GM21447 (cell line): Measurements from ENCODE around the gene ETHE1.

Experiments
- ATAC-seq: cut with Tn5 transposase; IDR thresholded peaks from one replicate; pipeline ENCODE4 v1.9.1; 2021; ENCODE audit not compliant: unreplicated experiment

Gene ETHE1

GRCh38 chr19:43498233-43498842 is 28.7 kb downstream of the ETHE1 start:
- no peak for ATAC-seq

- no peak for ATAC-seq
Measured at GRCh38 chr19:43496960-43497359, 30.0 kb downstream of the ETHE1 start.

GRCh38 chr19:43495082-43495481 is 31.9 kb downstream of the ETHE1 start:
- ATAC-seq = no peak

DNA sequence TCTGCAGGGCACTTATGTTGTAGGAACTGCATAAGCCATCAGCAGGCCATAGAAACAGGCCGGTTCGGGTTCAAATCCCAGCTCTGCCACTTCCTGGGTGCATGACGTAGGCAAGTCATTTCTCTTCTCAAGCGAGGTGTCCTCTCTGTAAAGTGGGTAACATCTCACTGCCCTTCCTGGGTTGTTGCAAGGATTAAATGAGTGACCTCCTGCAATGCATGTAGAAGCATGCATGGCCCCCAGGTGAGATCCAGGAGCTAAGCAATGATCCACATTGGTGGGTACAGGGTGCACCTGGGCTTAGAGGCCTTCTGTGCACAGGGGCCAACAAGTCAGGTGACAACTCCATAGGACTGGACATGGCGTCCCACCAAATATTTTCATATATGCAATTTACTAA is 36.2 kb downstream of the ETHE1 start:
- ATAC-seq = no peak

GRCh38 chr19:43489979-43490599 is 36.9 kb downstream of the ETHE1 start:
- no peak for ATAC-seq

GRCh38 chr19:43489310-43489709 is 37.7 kb downstream of the ETHE1 start:
- ATAC-seq = no peak

- ATAC-seq = no peak
Measured at GRCh38 chr19:43488179-43488578, 38.8 kb downstream of the ETHE1 start.

- no peak for ATAC-seq
Measured at GRCh38 chr19:43486412-43486811, 40.6 kb downstream of the ETHE1 start.

DNA sequence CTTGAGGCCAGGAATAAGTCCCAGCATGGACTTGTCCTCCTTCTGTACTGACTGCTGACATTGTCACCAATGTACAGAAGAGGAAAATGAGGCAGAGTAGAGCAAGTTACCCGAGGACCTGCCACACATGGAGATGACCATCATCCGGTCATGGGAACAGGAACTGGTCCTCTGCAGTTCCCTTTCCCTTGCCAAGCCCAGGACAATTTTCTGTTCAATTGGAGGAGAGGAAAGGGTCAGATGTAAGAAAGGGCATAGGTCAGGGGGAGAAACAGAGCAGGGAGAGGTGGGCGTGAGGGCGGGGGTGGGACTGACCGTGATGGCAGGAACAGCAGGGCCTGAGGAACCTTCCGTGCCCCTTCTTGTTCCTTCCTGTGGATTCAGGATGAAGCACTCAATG is 41.0 kb downstream of the ETHE1 start:
- no peak for ATAC-seq

- no peak for ATAC-seq
Measured at GRCh38 chr19:43483281-43483680, 43.7 kb downstream of the ETHE1 start.

DNA sequence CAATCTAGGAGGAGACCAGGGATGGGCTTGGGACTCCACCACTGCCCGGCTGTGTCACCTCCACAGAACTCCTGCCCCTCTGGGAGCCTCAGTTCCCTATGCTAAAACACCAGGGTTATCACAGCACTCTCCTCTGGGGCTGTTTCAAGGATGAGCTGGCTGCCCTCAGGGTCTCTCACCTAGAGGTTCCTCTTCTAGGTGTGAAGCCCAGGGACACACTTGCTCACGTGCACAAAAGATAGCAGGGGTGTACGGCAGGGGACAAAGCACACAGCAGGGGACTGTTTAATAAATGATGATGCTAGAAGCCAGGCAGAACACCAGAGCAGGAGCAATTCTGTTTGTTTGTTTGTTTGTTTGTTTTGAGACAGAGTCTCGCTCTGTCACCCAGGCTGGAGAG is 44.8 kb downstream of the ETHE1 start:
- no peak for ATAC-seq

- ATAC-seq = no peak
Measured at GRCh38 chr19:43481701-43482100, 45.3 kb downstream of the ETHE1 start.

- ATAC-seq = no peak
Measured at GRCh38 chr19:43480574-43480973, 46.4 kb downstream of the ETHE1 start.

DNA sequence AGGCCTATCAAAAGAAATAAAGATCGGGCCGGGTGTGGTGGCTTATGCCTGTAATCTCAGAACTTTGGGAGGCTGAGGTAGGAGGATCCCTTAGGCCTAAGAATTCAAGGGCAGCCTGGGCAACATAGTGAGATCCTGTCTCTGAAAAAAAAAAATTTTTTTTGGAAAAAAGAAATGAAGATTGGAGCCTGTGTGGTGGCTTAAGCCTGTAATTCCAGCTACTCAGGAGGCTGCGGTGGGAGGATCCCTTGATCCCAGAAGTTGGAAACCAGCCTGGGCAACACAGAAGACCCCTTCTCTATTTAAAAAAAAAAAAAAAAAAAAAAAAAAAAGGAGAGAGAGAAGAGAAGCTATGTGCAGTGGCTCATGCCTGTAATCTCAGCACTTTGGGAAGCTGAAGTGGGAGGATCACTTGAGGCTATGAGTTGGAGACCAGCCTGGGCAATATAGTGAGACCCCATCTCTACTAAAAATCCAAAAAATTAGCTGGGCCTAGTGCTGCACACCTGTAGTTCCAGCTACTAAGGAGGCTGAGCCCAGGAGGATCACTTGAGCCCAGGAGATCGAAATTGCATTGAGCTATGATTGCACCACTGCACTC is 46.9 kb downstream of the ETHE1 start:
- ATAC-seq = no peak

DNA sequence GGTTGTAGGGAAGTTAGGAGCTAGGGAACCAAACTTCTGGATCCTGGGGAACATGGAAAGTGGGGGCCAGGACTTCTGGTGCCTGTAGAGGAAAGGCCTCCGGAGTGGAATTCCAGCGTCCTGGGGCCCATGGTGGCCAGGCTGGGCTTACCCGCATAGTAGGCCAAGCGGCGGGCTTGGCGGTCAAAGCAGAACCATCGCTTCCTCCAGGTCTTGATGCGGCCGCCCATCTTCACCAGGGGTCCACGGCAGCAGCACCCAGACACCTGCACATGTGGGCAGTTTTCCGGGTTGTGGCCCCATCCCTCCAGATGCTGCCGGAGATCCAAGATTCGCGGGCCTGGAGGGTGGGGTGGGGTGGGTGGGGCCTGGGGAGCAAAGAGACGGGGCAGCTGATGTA is 47.8 kb downstream of the ETHE1 start:
- no peak for ATAC-seq

DNA sequence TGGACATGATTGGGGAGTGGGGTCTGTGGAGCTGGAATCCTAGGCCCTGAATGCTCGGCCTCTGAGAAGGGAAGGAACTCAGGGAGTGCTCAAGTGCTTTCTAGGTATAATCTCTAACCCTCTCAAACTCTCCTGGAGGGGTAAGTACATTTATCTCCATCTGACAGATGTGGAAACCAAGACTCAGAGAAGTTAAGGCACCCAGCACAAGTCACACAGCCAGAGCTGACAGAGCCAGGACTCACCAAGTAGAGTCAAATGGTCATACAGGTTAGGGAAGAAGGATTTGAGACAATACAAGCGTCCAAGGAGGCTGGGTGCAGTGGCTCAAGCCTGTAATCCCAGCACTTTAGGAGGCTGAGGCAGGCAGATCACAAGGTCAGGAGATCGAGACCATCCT is 48.7 kb downstream of the ETHE1 start:
- ATAC-seq = no peak

GRCh38 chr19:43476606-43477005 is 50.4 kb downstream of the ETHE1 start:
- no peak for ATAC-seq

DNA sequence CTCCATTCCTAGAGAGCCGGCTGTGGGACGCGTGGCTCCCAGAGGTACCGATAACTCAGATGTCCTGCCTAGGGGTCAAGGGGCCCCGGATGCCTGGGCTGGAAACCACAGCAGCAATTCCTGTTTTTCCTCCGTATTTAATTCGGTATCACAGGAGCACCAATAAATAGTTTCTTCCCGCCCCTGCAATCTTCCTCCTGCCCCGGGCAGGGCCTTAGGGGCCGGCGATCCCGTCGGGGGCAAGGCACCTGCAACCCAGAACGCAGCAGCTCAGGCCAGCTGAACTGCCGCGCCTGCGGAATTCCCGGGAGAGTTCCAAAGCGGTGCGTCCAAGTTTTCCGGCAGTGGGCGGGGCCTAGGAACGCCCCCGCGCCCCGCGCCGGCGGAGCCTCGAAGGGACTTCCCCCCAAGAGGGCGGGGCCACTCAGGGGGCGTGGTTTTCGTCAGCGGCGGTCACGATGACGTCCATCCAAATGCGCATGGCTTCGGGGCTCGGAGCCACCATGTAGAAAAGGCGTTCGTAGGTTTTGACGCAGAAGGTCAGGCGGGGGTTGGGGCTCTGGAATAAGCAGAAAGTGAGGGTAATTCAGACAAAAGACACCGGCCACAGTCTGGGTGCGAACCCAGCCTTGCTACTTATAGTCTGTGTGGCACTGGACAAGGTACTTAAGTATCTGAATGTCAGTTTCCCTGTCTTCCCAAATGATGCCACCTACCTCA is 51.9 kb downstream of the ETHE1 start:
- ATAC-seq = peak; percentile 70

DNA sequence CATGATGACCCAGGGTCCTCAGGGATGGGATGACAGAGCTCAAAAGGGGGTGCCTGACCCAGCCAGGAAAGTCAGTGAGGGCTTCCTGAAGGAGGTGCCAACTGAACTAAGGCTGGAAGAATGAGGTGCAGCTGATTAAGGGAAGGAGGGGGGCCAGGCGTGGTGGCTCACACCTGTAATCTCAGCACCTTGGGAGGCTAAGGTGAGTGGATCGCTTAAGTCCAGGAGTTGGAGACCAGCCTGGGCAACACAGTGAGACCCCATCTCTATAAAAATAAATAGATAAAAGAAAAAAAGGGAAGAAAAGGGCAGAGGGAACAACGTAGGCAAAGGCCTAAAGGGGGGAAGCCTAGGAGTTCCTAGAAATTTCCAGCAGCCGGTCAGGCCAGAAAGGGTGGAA is 52.5 kb downstream of the ETHE1 start:
- ATAC-seq = no peak

- no peak for ATAC-seq
Measured at GRCh38 chr19:43471091-43471490, 55.9 kb downstream of the ETHE1 start.

DNA sequence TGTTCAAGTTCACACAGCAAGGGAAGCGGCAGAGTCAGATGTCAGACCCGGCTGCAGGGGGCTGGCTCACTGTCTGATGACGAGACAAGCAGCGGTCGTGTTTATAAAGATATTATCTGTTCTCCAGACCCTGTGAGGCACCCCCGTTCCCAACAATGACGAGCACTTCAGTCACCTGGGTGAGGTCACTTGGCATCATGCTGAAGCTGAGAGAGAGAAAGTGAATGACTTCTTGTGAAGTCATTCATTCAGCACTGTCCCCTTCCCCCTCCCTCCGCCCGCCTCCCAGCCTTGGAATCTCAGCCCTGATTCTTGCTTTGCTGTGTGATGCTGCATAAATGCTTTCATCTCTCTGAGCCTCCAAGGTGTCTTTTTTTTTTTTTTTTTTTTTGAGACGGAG is 56.7 kb downstream of the ETHE1 start:
- ATAC-seq = no peak

GRCh38 chr19:43469160-43469480 is 57.9 kb downstream of the ETHE1 start:
- no peak for ATAC-seq
